Type B pancreatic cell (in vitro differentiated cells): Measurements from ENCODE around the gene PNMA6E. TPM values are rescaled to one million over a fixed set of nuclear protein-coding genes. Genes with fewer than 3 reads are reported as not detected.

Source experiments
- DNase-seq: peaks from one replicate; pipeline ENCODE4 v3.0.0; 2021; ENCODE audit warnings: mixed read lengths; ENCODE audit not compliant: unreplicated experiment; ENCODE audit errors: extremely low spot score
- H3K27ac Mint-ChIP-seq: 2 replicates; pipeline ENCODE4 v1.8.0; 2021; ENCODE audit warnings: mild to moderate bottlenecking, mixed read lengths
- H3K27me3 Mint-ChIP-seq: 2 replicates; pipeline ENCODE4 v1.8.0; 2021; ENCODE audit warnings: mixed read lengths
- H3K36me3 Mint-ChIP-seq: 2 replicates; pipeline ENCODE4 v1.8.0; 2021; ENCODE audit warnings: mixed read lengths
- H3K4me1 Mint-ChIP-seq: one replicate; pipeline ENCODE4 v1.8.0; 2021; ENCODE audit warnings: mixed read lengths; ENCODE audit not compliant: unreplicated experiment
- H3K4me3 Mint-ChIP-seq: 2 replicates; pipeline ENCODE4 v1.8.0; 2021; ENCODE audit warnings: mild to moderate bottlenecking, mixed read lengths
- H3K9me3 Mint-ChIP-seq: 2 replicates; pipeline ENCODE4 v1.8.0; 2021; ENCODE audit warnings: mixed read lengths
- total RNA-seq: library from RNA; stranded (reverse); gene quantifications from 2 replicates; pipeline ENCODE4 v1.2.1, GENCODE V29; 2021; ENCODE audit warnings: low replicate concordance
- TF ChIP-seq, protein P1 (sequence below): fragments of 200-600 bp; sonication (generic); conservative IDR thresholded peaks from 2 replicates; pipeline ENCODE4 v1.5.0; 2021; ENCODE audit warnings: antibody characterized with exemption, mild to moderate bottlenecking

The PNMA6E gene
- total RNA-seq, 1 donor from 2014 or later, result not detected

DNA sequence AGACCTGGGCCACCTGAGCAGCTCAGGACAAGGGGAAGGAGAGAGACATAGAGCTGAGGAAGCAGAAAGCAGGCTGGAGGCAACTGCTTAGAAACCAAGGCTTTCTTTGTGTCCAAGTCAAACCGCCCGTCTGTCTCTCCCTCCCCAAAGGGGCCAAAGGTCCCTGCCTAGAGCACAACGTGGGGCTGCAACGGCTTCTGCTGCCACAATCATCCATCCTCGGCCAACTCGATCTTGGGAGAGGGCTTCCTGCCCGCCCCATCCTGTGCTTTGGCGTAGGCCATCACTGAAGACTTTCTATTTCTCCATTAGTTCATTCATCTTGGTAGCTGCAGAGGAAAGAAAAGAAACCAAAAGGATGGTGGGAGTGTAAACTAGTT lies 46.4 kb upstream of the PNMA6E start:
- TF ChIP-seq, protein P1, sequence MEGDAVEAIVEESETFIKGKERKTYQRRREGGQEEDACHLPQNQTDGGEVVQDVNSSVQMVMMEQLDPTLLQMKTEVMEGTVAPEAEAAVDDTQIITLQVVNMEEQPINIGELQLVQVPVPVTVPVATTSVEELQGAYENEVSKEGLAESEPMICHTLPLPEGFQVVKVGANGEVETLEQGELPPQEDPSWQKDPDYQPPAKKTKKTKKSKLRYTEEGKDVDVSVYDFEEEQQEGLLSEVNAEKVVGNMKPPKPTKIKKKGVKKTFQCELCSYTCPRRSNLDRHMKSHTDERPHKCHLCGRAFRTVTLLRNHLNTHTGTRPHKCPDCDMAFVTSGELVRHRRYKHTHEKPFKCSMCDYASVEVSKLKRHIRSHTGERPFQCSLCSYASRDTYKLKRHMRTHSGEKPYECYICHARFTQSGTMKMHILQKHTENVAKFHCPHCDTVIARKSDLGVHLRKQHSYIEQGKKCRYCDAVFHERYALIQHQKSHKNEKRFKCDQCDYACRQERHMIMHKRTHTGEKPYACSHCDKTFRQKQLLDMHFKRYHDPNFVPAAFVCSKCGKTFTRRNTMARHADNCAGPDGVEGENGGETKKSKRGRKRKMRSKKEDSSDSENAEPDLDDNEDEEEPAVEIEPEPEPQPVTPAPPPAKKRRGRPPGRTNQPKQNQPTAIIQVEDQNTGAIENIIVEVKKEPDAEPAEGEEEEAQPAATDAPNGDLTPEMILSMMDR, result no peak
- Mint-ChIP-seq H3K4me1 (no peaks in the 10 kb centered on the region), H3K27me3 (no peaks in the 10 kb centered on the region), H3K27ac (no peak overlapping the region), H3K4me3 (no peak overlapping the region), H3K9me3 (no peaks in the 10 kb centered on the region), H3K36me3 (peaks cover 4% of the 10 kb centered on the region)
- no peak for DNase-seq

DNA sequence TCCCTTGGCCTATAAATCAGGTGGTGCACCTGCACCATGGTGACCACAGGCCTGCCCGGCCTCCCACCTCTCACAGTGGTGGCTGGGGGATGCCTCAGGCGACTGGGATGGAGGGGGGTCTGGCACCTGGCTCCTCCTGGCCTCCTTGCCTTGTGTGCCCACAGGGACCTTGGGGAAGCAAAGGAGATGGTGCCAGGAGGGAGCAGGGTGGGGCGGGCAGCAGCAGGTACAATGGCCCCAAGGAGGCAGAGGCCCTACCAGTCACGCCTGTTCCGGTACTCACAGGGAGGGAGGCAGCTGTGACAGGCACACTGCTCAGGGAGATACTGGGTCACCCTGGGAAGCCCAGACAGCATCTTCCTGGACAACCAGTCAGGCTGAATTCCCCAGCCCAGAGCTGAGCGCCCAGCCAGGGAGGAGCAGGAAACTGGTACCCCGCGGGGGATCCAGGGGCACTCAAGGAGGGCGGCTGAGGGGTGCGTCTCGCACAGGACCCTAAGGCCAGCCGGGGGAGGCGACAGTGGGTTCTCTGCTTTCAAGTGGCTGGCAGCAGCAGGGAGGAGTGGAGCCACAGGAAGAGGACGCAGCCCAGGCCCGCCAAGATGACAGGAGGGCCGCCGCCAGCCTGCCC lies 45.9 kb upstream of the PNMA6E start:
- H3K4me3 Mint-ChIP-seq, result no peak overlapping the region
- H3K4me1 Mint-ChIP-seq, result no peaks in the 10 kb centered on the region
- H3K36me3 Mint-ChIP-seq, result peaks cover 4% of the 10 kb centered on the region
- H3K27ac Mint-ChIP-seq, result no peak overlapping the region
- H3K27me3 Mint-ChIP-seq, result no peaks in the 10 kb centered on the region
- DNase-seq, result no peak
- no peaks in the 10 kb centered on the region for H3K9me3 Mint-ChIP-seq
- TF ChIP-seq, protein P1, result no peak

DNA sequence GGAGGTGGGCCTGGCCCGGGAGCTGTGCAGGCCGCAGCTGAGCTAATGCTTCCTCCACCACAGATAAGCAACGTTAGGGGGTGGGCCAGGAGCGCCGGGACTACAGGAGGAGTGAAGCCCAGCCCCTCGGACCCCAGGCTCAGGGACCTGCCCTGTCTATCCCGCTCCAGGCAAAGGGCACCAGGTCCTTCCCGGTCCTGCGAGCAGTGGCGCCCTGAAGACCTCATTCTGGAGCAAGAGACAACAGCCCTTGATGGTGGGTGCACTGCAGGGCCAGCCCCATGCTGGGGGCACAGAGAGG lies 45.4 kb upstream of the PNMA6E start:
- no peak for DNase-seq
- TF ChIP-seq, protein P1, result no peak
- H3K27ac Mint-ChIP-seq, result no peak overlapping the region
- H3K27me3 Mint-ChIP-seq, result no peaks in the 10 kb centered on the region
- no peaks in the 10 kb centered on the region for H3K9me3 Mint-ChIP-seq
- H3K36me3 Mint-ChIP-seq, result peaks cover 4% of the 10 kb centered on the region
- no peak overlapping the region for H3K4me3 Mint-ChIP-seq
- no peaks in the 10 kb centered on the region for H3K4me1 Mint-ChIP-seq

DNA sequence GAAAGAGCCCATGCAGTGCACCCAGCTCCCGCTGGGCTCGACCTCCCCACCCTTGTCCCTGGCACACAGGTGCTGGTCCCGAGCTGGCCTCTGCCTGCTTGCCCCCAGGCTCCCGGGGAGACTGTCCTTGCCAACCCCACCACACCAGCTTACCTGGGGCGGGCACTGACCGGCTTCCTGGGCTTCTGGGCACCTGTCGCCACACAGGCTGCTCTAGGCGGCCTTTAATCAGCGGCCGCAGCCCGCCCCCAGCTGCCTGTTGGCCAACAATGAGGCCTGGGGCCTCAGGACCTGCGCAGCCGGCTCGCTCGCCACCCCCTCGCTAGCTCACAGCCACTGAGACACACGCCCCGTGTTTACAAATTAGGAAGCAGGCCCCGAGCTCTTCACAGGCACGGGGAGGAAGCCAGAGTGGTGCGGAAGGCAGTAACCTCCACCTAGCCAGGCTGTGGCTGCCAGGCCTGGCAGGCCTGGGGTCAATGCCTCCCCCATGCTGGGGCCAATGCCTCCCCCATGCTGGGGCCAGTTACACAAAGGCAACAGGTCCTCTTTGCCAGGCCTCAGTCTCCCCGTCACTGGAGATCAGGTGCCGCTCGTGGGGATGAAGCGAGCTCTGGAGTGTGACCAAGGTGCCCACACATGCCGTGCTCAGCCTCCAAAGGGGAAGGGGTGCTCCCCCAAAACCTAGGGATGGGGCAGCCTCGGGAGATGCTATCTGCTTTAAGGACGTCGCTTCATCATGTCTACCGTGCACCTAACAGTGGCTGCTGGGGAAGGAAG lies 44.9 kb upstream of the PNMA6E start, which contains the start of gene TREX2:
Gene TREX2, minus strand, starts transcription at position 201 of the 780 bp plus-strand sequence. CDS start 626 bp downstream, outside the sequence.
- TF ChIP-seq, protein P1, result no peak
- H3K9me3 Mint-ChIP-seq, result no peaks in the 10 kb centered on the region
- H3K27ac Mint-ChIP-seq, result no peak within 1 kb of the TSS
- H3K36me3 Mint-ChIP-seq, result peaks cover 2% of the 10 kb centered on the region
- H3K4me1 Mint-ChIP-seq, result no peaks in the 10 kb centered on the region
- DNase-seq, result no peak
- H3K27me3 Mint-ChIP-seq, result no peaks in the 10 kb centered on the region
- no peak within 1 kb of the TSS for H3K4me3 Mint-ChIP-seq

DNA sequence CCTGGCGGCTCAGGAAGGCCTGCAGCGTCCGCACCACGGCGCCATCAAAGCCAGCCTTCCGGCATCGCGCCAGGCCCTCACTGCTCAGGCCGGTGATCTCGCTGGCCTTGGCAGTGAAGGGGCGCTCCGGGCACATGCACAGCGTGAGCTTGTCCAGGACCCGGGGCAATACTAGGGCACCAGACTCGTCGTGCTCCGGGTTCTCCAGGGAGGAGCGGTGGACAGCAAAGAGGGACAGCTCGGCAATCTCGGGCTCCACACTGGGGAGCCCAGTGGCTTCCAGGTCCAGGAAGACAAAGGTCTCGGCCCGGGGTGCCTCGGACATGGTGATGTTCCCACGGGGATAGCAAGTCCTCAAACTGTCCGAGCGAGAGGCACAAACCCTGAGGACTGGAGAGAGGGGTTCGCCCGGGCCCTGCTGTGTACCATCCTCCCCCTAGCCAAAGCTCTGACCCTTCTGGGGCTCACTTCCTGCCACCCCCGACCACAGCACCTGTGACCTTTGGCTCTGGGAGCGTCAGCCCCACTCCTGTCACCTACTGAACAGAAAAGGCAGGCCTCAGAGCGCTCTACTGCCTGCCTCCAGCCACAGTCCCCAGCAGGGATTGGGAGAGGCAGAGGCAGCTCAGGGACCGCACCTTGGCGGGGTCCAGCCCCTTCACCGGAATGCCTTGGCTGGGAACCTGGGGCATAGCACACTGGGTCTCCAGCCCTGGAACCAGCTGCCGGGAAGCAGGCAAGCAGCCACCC lies 44.1 kb upstream of the PNMA6E start:
- TF ChIP-seq, protein P1, result no peak
- Mint-ChIP-seq H3K4me3 (no peak overlapping the region), H3K4me1 (no peaks in the 10 kb centered on the region), H3K36me3 (no peaks in the 10 kb centered on the region), H3K27ac (no peak overlapping the region), H3K27me3 (no peaks in the 10 kb centered on the region), H3K9me3 (no peaks in the 10 kb centered on the region)
- no peak for DNase-seq
